Vagina (tissue), 2 donors: Measurements from ENCODE around the gene MESP2. TPM values are rescaled to one million over a fixed set of nuclear protein-coding genes. Genes with fewer than 3 reads are reported as not detected.

Experiments
- DNase-seq, 2 donors: peaks; one replicate each; pipeline ENCODE4 v3.0.0-alpha.2; 2017; ENCODE audit errors: extremely low spot score in 2 of 2
- H3K27ac ChIP-seq: fragments of 200-600 bp; sonication (generic); one replicate; pipeline ENCODE4 v1.5.1; 2019
- H3K27me3 ChIP-seq: fragments of 200-600 bp; sonication (generic); one replicate; pipeline ENCODE4 v1.5.1; 2019
- H3K36me3 ChIP-seq, 2 donors: fragments of 200-600 bp; sonication (generic); one replicate each; pipeline ENCODE4 v1.5.1; 2017 to 2019
- H3K4me1 ChIP-seq: fragments of 200-600 bp; sonication (generic); one replicate; pipeline ENCODE4 v1.5.1; 2019
- H3K4me3 ChIP-seq, 2 donors: fragments of 200-600 bp; sonication (generic); 1 replicate in 1 of 2; 2 replicates in 1 of 2; pipeline ENCODE4 v1.5.1; 2016 to 2019
- H3K9me3 ChIP-seq: fragments of 200-600 bp; sonication (generic); one replicate; pipeline ENCODE4 v1.5.1; 2019
- CTCF ChIP-seq, 3 experiments: fragments of 450-650 bp in 2 of 3; fragments of 200-600 bp in 1 of 3; sonication (generic) in 1 of 3; IDR thresholded peaks; one replicate each; pipeline ENCODE4 v1.5.1; 2017 to 2019; ENCODE audit warnings: antibody characterized with exemption in 3 of 3, mild to moderate bottlenecking in 2 of 3, moderate library complexity in 2 of 3
- POLR2A ChIP-seq, 2 donors: fragments of 450-650 bp; IDR thresholded peaks; one replicate each; pipeline ENCODE4 v1.6.1; 2017; ENCODE audit warnings: antibody characterized with exemption in 2 of 2, mild to moderate bottlenecking in 2 of 2, moderate library complexity in 2 of 2
- POLR2AphosphoS5 ChIP-seq, 2 donors: sonication (generic); formaldehyde crosslinking; IDR thresholded peaks; one replicate each; pipeline ENCODE4 v1.9.0; 2017; ENCODE audit warnings: antibody characterized with exemption in 2 of 2, mild to moderate bottlenecking in 2 of 2, low read depth in 1 of 2; ENCODE audit not compliant: insufficient read depth in 1 of 2
- intact Hi-C: fragments of 100-400 bp; cut with DNase I; formaldehyde crosslinking; loops from one replicate; pipeline ENCODE4 v1.15.1; 2023
- total RNA-seq: library from RNA; depleted of rRNA; stranded (reverse); fragments of >200 nt; gene quantifications from one replicate; pipeline ENCODE4 v1.2.3, GENCODE V29; 2016

Gene MESP2
- total RNA-seq, 1 donor from 2014 or later = not detected

GRCh38 chr15:89806559-89807550, 30.7 kb downstream of the MESP2 start:
- Histone ChIP-seq H3K27ac (no peak overlapping the region), H3K4me3 (no peak overlapping the region), H3K9me3 (no peaks in the 10 kb centered on the region), H3K36me3 (peaks cover 0 to 18% of the 10 kb centered on the region in 2 donors), H3K27me3 (no peaks in the 10 kb centered on the region), H3K4me1 (peaks cover 28% of the 10 kb centered on the region)
- intact Hi-C loops = no loop called here
- TF ChIP-seq CTCF (IDR thresholded peaks at IDR 0.05) (no peak), POLR2A (IDR thresholded peaks at IDR 0.05) (no peak), POLR2AphosphoS5 (IDR thresholded peaks at IDR 0.05; ENCODE audit: insufficient read depth in 1 of 2, low read depth in 1 of 2) (no peak)
- no peak for DNase-seq

DNA sequence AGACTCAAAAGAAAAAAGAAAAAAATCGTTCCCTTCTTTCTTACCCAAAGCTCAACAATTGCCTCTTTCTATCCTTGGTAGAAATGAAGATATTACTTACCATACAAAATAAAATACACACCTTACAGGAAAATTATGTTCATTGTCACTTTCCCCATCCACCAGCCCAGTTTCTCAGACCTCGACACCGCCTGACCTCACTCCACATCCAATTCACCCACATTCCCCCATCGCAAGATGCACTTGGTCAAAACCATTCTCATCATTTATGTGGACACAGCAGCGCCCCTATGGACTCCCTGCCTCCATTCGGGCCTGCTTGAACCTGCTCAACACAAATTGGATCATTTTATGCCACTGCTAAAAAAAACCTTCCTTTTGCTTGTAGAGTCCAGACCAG, 31.6 kb downstream of the MESP2 start:
- Histone ChIP-seq H3K4me1 (peaks cover 36% of the 10 kb centered on the region), H3K4me3 (no peak overlapping the region), H3K9me3 (no peaks in the 10 kb centered on the region), H3K27me3 (no peaks in the 10 kb centered on the region), H3K27ac (no peak overlapping the region), H3K36me3 (peaks cover 0 to 12% of the 10 kb centered on the region in 2 donors)
- intact Hi-C loops = no loop called here
- TF ChIP-seq POLR2AphosphoS5 (IDR thresholded peaks at IDR 0.05; ENCODE audit: insufficient read depth in 1 of 2, low read depth in 1 of 2) = no peak
- no peak for TF ChIP-seq CTCF (IDR thresholded peaks at IDR 0.05)
- no peak for TF ChIP-seq POLR2A (IDR thresholded peaks at IDR 0.05)
- no peak for DNase-seq

DNA sequence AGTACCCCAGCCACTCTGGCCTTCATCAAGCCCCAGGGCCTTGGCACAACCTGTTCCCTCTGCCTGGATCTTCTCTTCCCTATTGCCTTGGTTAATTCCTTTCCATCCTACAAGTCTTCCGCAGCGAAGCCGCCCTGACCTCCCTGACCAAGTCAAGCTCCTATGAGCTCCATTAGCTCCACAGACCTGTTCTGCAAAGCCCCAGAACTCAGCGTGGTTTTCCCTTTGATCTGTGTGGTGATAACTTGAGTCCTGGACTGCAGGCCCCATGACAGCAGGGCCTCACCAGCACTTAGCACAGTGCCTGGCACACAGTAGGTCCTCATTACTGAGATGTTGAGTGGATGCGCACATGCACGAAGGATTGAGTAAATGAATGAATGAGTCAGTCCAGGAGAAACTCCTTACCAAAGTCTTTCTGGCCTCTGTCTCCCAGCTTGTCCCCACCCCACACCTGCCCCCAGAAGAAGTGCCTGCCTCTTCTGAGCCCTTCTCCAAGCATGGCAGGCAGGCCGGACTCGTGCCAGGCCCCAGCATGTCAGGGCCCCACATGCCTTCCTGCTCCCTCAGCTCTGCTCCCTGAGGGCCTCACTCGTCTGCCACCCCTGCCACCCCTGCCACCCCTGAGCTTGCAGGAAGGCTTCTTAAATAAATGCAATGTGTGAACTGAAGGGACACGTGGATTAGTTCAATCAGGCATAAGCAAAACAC, 32.2 kb downstream of the MESP2 start:
- H3K4me3 ChIP-seq = no peak overlapping the region
- TF ChIP-seq POLR2AphosphoS5 (IDR thresholded peaks at IDR 0.05; ENCODE audit: insufficient read depth in 1 of 2, low read depth in 1 of 2) (no peak), CTCF (IDR thresholded peaks at IDR 0.05) (no peak)
- H3K27ac ChIP-seq = no peak overlapping the region
- peaks cover 0 to 6% of the 10 kb centered on the region in 2 donors for H3K36me3 ChIP-seq
- H3K4me1 ChIP-seq = peaks cover 42% of the 10 kb centered on the region
- no peak for DNase-seq
- intact Hi-C loops = no loop called here
- no peaks in the 10 kb centered on the region for H3K27me3 ChIP-seq
- H3K9me3 ChIP-seq = no peaks in the 10 kb centered on the region

- H3K9me3 ChIP-seq = no peaks in the 10 kb centered on the region
- H3K36me3 ChIP-seq = no peaks in the 10 kb centered on the region
- no peaks in the 10 kb centered on the region for H3K27me3 ChIP-seq
- no peak overlapping the region for H3K4me3 ChIP-seq
- peaks cover 51% of the 10 kb centered on the region for H3K4me1 ChIP-seq
- DNase-seq = no peak
- no peak overlapping the region for H3K27ac ChIP-seq
- intact Hi-C loops = no loop called here
- no peak for TF ChIP-seq CTCF (IDR thresholded peaks at IDR 0.05)
- no peak for TF ChIP-seq POLR2A (IDR thresholded peaks at IDR 0.05)
- no peak for TF ChIP-seq POLR2AphosphoS5 (IDR thresholded peaks at IDR 0.05; ENCODE audit: insufficient read depth in 1 of 2, low read depth in 1 of 2)
Observed at GRCh38 chr15:89809093-89809786, 33.1 kb downstream of the MESP2 start.
